ENCODE data around the gene ABLIM1. TPM values are rescaled to one million over a fixed set of nuclear protein-coding genes. Genes with fewer than 3 reads are reported as not detected.

ABLIM1 gene
- total RNA-seq, 3 donors from 2014 or later (not counting 1 experiment from before 2014, with no cell fraction given) = 71.9 to 118 (median 73.5) TPM

- H3K27me3 Mint-ChIP-seq (ENCODE audit: low read depth in 2 of 2) = peaks cover 0 to 3% of the 10 kb centered on the region in 2 donors
- Histone ChIP-seq H3K36me3 (ENCODE audit: control insufficient read depth, insufficient read depth, low read length) (no peaks in the 10 kb centered on the region), H3K4me3 (ENCODE audit: low read length) (no peak overlapping the region), H3K9me3 (ENCODE audit: control insufficient read depth, insufficient read depth, low read length) (no peaks in the 10 kb centered on the region), H3K27me3 (ENCODE audit: control insufficient read depth, insufficient read depth, low read length) (no peaks in the 10 kb centered on the region), H3K27ac (ENCODE audit: low read length) (no peak overlapping the region), H3K4me1 (ENCODE audit: control insufficient read depth, insufficient read depth, low read length) (no peaks in the 10 kb centered on the region)
- TF ChIP-seq CTCF (IDR thresholded peaks at IDR 0.05) = no peak
- intact Hi-C loops (cut with micrococcal nuclease) = no loop called here
- H3K9me3 Mint-ChIP-seq = no peaks in the 10 kb centered on the region
- ATAC-seq (no peak), DNase-seq (no peak)
- no peaks in the 10 kb centered on the region for H3K4me1 Mint-ChIP-seq
- H3K36me3 Mint-ChIP-seq = no peaks in the 10 kb centered on the region
- WGBS (ENCODE audit: insufficient coverage) = 88% methylated on average over 7 of the region's 7 CpGs
- H3K4me3 Mint-ChIP-seq = no peak overlapping the region
- H3K27ac Mint-ChIP-seq = no peak overlapping the region
Measured at GRCh38 chr10:114566064-114566463, 92.0 kb downstream of the ABLIM1 start.

- Mint-ChIP-seq H3K27ac (no peak overlapping the region), H3K36me3 (no peaks in the 10 kb centered on the region), H3K4me3 (no peak overlapping the region), H3K4me1 (no peaks in the 10 kb centered on the region), H3K9me3 (no peaks in the 10 kb centered on the region), H3K27me3 (ENCODE audit: low read depth in 2 of 2) (peaks cover 0 to 3% of the 10 kb centered on the region in 2 donors)
- no peaks in the 10 kb centered on the region for H3K27me3 ChIP-seq (ENCODE audit: control insufficient read depth, insufficient read depth, low read length)
- H3K27ac ChIP-seq (ENCODE audit: low read length) = no peak overlapping the region
- ATAC-seq = no peak
- no peaks in the 10 kb centered on the region for H3K4me1 ChIP-seq (ENCODE audit: control insufficient read depth, insufficient read depth, low read length)
- intact Hi-C loops (cut with micrococcal nuclease) = no loop called here
- H3K9me3 ChIP-seq (ENCODE audit: control insufficient read depth, insufficient read depth, low read length) = no peaks in the 10 kb centered on the region
- no peak overlapping the region for H3K4me3 ChIP-seq (ENCODE audit: low read length)
- DNase-seq = no peak
- TF ChIP-seq CTCF (IDR thresholded peaks at IDR 0.05) = no peak
- no peaks in the 10 kb centered on the region for H3K36me3 ChIP-seq (ENCODE audit: control insufficient read depth, insufficient read depth, low read length)
Measured at GRCh38 chr10:114565066-114565465, 93.0 kb downstream of the ABLIM1 start.

GRCh38 chr10:114561008-114561523 is 97.0 kb downstream of the ABLIM1 start:
- ATAC-seq (no peak), DNase-seq (no peak)
- Mint-ChIP-seq H3K27ac (no peak overlapping the region), H3K4me3 (no peak overlapping the region), H3K9me3 (peaks cover 0 to 6% of the 10 kb centered on the region in 2 donors), H3K27me3 (ENCODE audit: low read depth in 2 of 2) (peaks cover 0 to 3% of the 10 kb centered on the region in 2 donors), H3K4me1 (no peaks in the 10 kb centered on the region), H3K36me3 (peaks cover 7% of the 10 kb centered on the region)
- Histone ChIP-seq H3K27me3 (ENCODE audit: control insufficient read depth, insufficient read depth, low read length) (no peaks in the 10 kb centered on the region), H3K4me3 (ENCODE audit: low read length) (no peak overlapping the region), H3K4me1 (ENCODE audit: control insufficient read depth, insufficient read depth, low read length) (no peaks in the 10 kb centered on the region), H3K27ac (ENCODE audit: low read length) (no peak overlapping the region), H3K36me3 (ENCODE audit: control insufficient read depth, insufficient read depth, low read length) (no peaks in the 10 kb centered on the region), H3K9me3 (ENCODE audit: control insufficient read depth, insufficient read depth, low read length) (peaks cover 11% of the 10 kb centered on the region)
- intact Hi-C loops (cut with micrococcal nuclease) = no loop called here
- TF ChIP-seq CTCF (IDR thresholded peaks at IDR 0.05) = no peak
- WGBS (ENCODE audit: insufficient coverage) = 91% methylated on average over 3 of the region's 7 CpGs

GRCh38 chr10:114560144-114560543 is 97.9 kb downstream of the ABLIM1 start:
- no peaks in the 10 kb centered on the region for H3K4me1 Mint-ChIP-seq
- no peaks in the 10 kb centered on the region for H3K36me3 ChIP-seq (ENCODE audit: control insufficient read depth, insufficient read depth, low read length)
- no peaks in the 10 kb centered on the region for H3K27me3 ChIP-seq (ENCODE audit: control insufficient read depth, insufficient read depth, low read length)
- H3K27ac Mint-ChIP-seq = no peak overlapping the region
- no peak for TF ChIP-seq CTCF (IDR thresholded peaks at IDR 0.05)
- DNase-seq (no peak), ATAC-seq (no peak)
- H3K36me3 Mint-ChIP-seq = peaks cover 7% of the 10 kb centered on the region
- peaks cover 11% of the 10 kb centered on the region for H3K9me3 ChIP-seq (ENCODE audit: control insufficient read depth, insufficient read depth, low read length)
- intact Hi-C loops (cut with micrococcal nuclease) = no loop called here
- peaks cover 0 to 6% of the 10 kb centered on the region in 2 donors for H3K9me3 Mint-ChIP-seq
- no peak overlapping the region for H3K4me3 Mint-ChIP-seq
- H3K4me1 ChIP-seq (ENCODE audit: control insufficient read depth, insufficient read depth, low read length) = no peaks in the 10 kb centered on the region
- peaks cover 0 to 3% of the 10 kb centered on the region in 2 donors for H3K27me3 Mint-ChIP-seq (ENCODE audit: low read depth in 2 of 2)
- WGBS (ENCODE audit: insufficient coverage) = 100% methylated on average over 1 of the region's 5 CpGs
- H3K27ac ChIP-seq (ENCODE audit: low read length) = no peak overlapping the region
- no peak overlapping the region for H3K4me3 ChIP-seq (ENCODE audit: low read length)

Measured in natural killer cell (primary cell).